ENCODE data around the gene PLCB3.

The PLCB3 gene

DNA sequence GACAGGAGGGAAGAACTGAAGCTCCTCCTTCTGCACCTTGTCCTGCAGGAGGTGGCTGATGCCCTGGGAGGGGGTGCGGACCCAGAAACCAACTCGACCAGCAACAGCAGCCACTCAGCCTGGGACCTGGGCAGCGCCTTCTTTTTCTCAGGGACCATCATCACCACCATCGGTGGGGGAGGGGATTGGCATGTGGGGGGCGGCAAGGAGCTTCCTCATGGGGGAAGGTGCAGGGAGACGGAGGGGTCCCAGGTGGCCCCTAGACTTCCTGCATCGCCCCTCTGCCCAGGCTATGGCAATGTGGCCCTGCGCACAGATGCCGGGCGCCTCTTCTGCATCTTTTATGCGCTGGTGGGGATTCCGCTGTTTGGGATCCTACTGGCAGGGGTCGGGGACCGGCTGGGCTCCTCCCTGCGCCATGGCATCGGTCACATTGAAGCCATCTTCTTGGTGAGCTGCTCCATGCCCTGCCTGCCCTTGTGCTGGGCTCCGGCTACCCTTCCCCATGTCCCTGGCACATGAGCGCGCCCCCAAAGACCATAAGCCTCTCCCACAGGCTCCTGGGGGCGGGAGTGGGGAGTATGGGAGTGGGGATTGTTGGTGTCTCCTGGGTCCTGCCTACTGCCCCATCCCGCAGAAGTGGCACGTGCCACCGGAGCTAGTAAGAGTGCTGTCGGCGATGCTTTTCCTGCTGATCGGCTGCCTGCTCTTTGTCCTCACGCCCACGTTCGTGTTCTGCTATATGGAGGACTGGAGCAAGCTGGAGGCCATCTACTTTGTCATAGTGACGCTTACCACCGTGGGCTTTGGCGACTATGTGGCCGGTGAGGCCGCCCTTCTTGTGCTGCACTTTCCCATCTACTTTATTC, 45.7 kb downstream of the PLCB3 start:
- Histone ChIP-seq H3K9me3 (ENCODE audit: control insufficient read depth, low read length) (no peaks in the 10 kb centered on the region), H3K27me3 (replicated peaks; ENCODE audit: control insufficient read depth, insufficient read depth, low read length, poor library complexity, severe bottlenecking) (peaks cover 77% of the 10 kb centered on the region), H3K4me3 (ENCODE audit: insufficient read depth, low read depth, low read length, poor library complexity, severe bottlenecking) (no peak overlapping the region), H3K27ac (ENCODE audit: insufficient read depth, low read length, poor library complexity, severe bottlenecking) (no peak overlapping the region), H3K36me3 (ENCODE audit: control insufficient read depth, insufficient read depth, low read length) (no peaks in the 10 kb centered on the region), H3K4me1 (ENCODE audit: control insufficient read depth, insufficient read depth, low read length, poor library complexity, severe bottlenecking) (peaks cover 38% of the 10 kb centered on the region)
- DNase-seq = no peak

DNA sequence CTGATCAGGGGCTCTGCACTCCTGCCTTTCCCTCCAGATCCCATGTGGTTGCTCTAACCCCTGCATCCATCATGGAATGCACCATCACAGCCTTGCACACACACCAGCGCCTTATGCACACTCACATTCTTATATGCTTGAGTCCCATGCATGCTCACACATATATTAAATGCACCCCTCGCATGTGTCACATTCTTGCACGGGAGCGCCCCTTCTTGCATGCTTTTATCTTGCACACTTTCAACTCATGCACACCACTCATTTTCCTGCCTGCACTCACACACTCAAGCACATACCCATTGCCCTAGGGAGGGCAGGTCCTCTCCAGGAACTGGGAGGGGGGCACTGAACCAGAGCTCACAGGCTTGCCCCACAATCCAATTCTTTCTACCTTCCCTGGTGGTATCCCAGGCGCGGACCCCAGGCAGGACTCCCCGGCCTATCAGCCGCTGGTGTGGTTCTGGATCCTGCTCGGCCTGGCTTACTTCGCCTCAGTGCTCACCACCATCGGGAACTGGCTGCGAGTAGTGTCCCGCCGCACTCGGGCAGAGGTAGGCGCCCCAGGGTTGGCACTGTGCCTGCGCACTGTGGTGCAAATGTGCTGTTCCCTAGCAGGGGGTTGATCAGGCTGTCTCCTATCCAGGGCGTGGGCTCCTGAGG, 46.5 kb downstream of the PLCB3 start:
- Histone ChIP-seq H3K27me3 (replicated peaks; ENCODE audit: control insufficient read depth, insufficient read depth, low read length, poor library complexity, severe bottlenecking) (peaks cover 69% of the 10 kb centered on the region), H3K9me3 (ENCODE audit: control insufficient read depth, low read length) (no peaks in the 10 kb centered on the region), H3K27ac (ENCODE audit: insufficient read depth, low read length, poor library complexity, severe bottlenecking) (no peak overlapping the region), H3K36me3 (ENCODE audit: control insufficient read depth, insufficient read depth, low read length) (no peaks in the 10 kb centered on the region), H3K4me1 (ENCODE audit: control insufficient read depth, insufficient read depth, low read length, poor library complexity, severe bottlenecking) (peaks cover 32% of the 10 kb centered on the region), H3K4me3 (ENCODE audit: insufficient read depth, low read depth, low read length, poor library complexity, severe bottlenecking) (no peak overlapping the region)
- DNase-seq = no peak

DNA sequence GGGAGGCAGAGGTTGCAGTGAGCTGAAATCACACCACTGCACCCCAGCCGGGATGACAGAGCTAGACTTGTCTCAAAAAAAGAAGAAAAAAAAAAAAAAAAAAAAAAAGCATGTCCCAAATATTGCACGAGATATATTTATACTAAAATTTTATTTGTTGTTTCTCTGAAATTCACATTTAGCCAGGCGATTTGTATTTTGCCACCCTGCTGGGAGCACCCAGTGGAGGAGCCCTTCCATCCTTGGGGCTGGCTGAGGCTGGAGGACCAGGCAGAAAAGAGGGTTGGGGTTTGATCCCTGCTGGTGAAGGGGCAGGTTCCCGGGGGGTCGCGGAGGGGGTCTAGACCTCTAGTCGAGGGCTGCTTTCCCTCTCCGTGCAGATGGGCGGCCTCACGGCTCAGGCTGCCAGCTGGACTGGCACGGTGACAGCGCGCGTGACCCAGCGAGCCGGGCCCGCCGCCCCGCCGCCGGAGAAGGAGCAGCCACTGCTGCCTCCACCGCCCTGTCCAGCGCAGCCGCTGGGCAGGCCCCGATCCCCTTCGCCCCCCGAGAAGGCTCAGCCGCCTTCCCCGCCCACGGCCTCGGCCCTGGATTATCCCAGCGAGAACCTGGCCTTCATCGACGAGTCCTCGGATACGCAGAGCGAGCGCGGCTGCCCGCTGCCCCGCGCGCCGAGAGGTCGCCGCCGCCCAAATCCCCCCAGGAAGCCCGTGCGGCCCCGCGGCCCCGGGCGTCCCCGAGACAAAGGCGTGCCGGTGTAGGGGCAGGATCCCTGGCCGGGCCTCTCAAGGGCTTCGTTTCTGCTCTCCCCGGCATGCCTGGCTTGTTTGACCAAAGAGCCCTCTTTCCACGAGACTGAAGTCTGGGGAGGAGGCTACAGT, 47.9 kb downstream of the PLCB3 start:
- H3K36me3 ChIP-seq (ENCODE audit: control insufficient read depth, insufficient read depth, low read length) = no peaks in the 10 kb centered on the region
- H3K4me3 ChIP-seq (ENCODE audit: insufficient read depth, low read depth, low read length, poor library complexity, severe bottlenecking) = no peak overlapping the region
- peaks cover 64% of the 10 kb centered on the region for H3K27me3 ChIP-seq (replicated peaks; ENCODE audit: control insufficient read depth, insufficient read depth, low read length, poor library complexity, severe bottlenecking)
- H3K4me1 ChIP-seq (ENCODE audit: control insufficient read depth, insufficient read depth, low read length, poor library complexity, severe bottlenecking) = peaks cover 37% of the 10 kb centered on the region
- H3K27ac ChIP-seq (ENCODE audit: insufficient read depth, low read length, poor library complexity, severe bottlenecking) = no peak overlapping the region
- DNase-seq = no peak
- no peaks in the 10 kb centered on the region for H3K9me3 ChIP-seq (ENCODE audit: control insufficient read depth, low read length)

- Histone ChIP-seq H3K27me3 (replicated peaks; ENCODE audit: control insufficient read depth, insufficient read depth, low read length, poor library complexity, severe bottlenecking) (peaks cover 64% of the 10 kb centered on the region), H3K36me3 (ENCODE audit: control insufficient read depth, insufficient read depth, low read length) (no peaks in the 10 kb centered on the region), H3K4me1 (ENCODE audit: control insufficient read depth, insufficient read depth, low read length, poor library complexity, severe bottlenecking) (peaks cover 41% of the 10 kb centered on the region), H3K4me3 (ENCODE audit: insufficient read depth, low read depth, low read length, poor library complexity, severe bottlenecking) (peak within 1 kb of the TSS; percentile 55), H3K9me3 (ENCODE audit: control insufficient read depth, low read length) (no peaks in the 10 kb centered on the region), H3K27ac (ENCODE audit: insufficient read depth, low read length, poor library complexity, severe bottlenecking) (peak within 1 kb of the TSS; percentile 23)
- no peak for DNase-seq
Observed at GRCh38 chr11:64299847-64300648, 48.7 kb downstream of the PLCB3 start, which contains the start of gene CATSPERZ. TSS of gene CATSPERZ (plus strand) at chr11:64300358. CDS start at chr11:64300411, 53 bp downstream.

- no peak for DNase-seq
- H3K27ac ChIP-seq (ENCODE audit: insufficient read depth, low read length, poor library complexity, severe bottlenecking) = peak overlapping the region; percentile 88
- H3K27me3 ChIP-seq (replicated peaks; ENCODE audit: control insufficient read depth, insufficient read depth, low read length, poor library complexity, severe bottlenecking) = peaks cover 35% of the 10 kb centered on the region
- H3K4me1 ChIP-seq (ENCODE audit: control insufficient read depth, insufficient read depth, low read length, poor library complexity, severe bottlenecking) = peaks cover 45% of the 10 kb centered on the region
- H3K4me3 ChIP-seq (ENCODE audit: insufficient read depth, low read depth, low read length, poor library complexity, severe bottlenecking) = peak overlapping the region; percentile 81
- H3K9me3 ChIP-seq (ENCODE audit: control insufficient read depth, low read length) = no peaks in the 10 kb centered on the region
- H3K36me3 ChIP-seq (ENCODE audit: control insufficient read depth, insufficient read depth, low read length) = no peaks in the 10 kb centered on the region
Observed at GRCh38 chr11:64303109-64304031, 52.0 kb downstream of the PLCB3 start.

DNA sequence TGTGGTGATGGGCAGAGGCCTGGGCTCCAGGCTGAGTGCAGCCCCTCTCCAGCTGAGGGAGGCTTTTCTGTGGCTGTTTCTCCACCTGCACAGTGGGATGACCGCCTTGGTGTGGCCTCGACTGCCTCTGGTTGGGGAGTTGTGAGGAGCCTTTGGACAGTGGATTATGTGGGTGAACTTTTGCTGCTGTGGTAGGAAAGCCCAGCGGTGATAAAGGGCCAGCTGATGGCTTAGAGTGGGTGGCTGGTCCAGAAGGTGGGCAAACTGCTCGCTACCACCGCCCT, 52.6 kb downstream of the PLCB3 start:
- Histone ChIP-seq H3K27ac (ENCODE audit: insufficient read depth, low read length, poor library complexity, severe bottlenecking) (peak overlapping the region; percentile 88), H3K27me3 (replicated peaks; ENCODE audit: control insufficient read depth, insufficient read depth, low read length, poor library complexity, severe bottlenecking) (peaks cover 29% of the 10 kb centered on the region), H3K9me3 (ENCODE audit: control insufficient read depth, low read length) (no peaks in the 10 kb centered on the region), H3K36me3 (ENCODE audit: control insufficient read depth, insufficient read depth, low read length) (no peaks in the 10 kb centered on the region), H3K4me3 (ENCODE audit: insufficient read depth, low read depth, low read length, poor library complexity, severe bottlenecking) (peak overlapping the region; percentile 81), H3K4me1 (ENCODE audit: control insufficient read depth, insufficient read depth, low read length, poor library complexity, severe bottlenecking) (peaks cover 44% of the 10 kb centered on the region)
- DNase-seq = no peak

GRCh38 chr11:64304316-64305072, 53.2 kb downstream of the PLCB3 start:
- Histone ChIP-seq H3K4me3 (ENCODE audit: insufficient read depth, low read depth, low read length, poor library complexity, severe bottlenecking) (peak overlapping the region; percentile 81), H3K36me3 (ENCODE audit: control insufficient read depth, insufficient read depth, low read length) (no peaks in the 10 kb centered on the region), H3K4me1 (ENCODE audit: control insufficient read depth, insufficient read depth, low read length, poor library complexity, severe bottlenecking) (peaks cover 39% of the 10 kb centered on the region), H3K27me3 (replicated peaks; ENCODE audit: control insufficient read depth, insufficient read depth, low read length, poor library complexity, severe bottlenecking) (peaks cover 24% of the 10 kb centered on the region), H3K9me3 (ENCODE audit: control insufficient read depth, low read length) (no peaks in the 10 kb centered on the region), H3K27ac (ENCODE audit: insufficient read depth, low read length, poor library complexity, severe bottlenecking) (peak overlapping the region; percentile 88)
- peak; percentile 77 to 88 (median 82) for DNase-seq

GRCh38 chr11:64305075-64305690, 53.9 kb downstream of the PLCB3 start, which contains the start of gene ESRRA:
TSS of gene ESRRA (plus strand) at chr11:64305524. CDS start at chr11:64307180, 1,656 bp downstream.
- Histone ChIP-seq H3K27me3 (replicated peaks; ENCODE audit: control insufficient read depth, insufficient read depth, low read length, poor library complexity, severe bottlenecking) (peaks cover 17% of the 10 kb centered on the region), H3K27ac (ENCODE audit: insufficient read depth, low read length, poor library complexity, severe bottlenecking) (peak within 1 kb of the TSS; percentile 88), H3K36me3 (ENCODE audit: control insufficient read depth, insufficient read depth, low read length) (no peaks in the 10 kb centered on the region), H3K9me3 (ENCODE audit: control insufficient read depth, low read length) (no peaks in the 10 kb centered on the region), H3K4me1 (ENCODE audit: control insufficient read depth, insufficient read depth, low read length, poor library complexity, severe bottlenecking) (peaks cover 32% of the 10 kb centered on the region), H3K4me3 (ENCODE audit: insufficient read depth, low read depth, low read length, poor library complexity, severe bottlenecking) (peak within 1 kb of the TSS; percentile 81)
- DNase-seq = peak; percentile 98 to 100 (median 99)

All from effector memory CD4-positive, alpha-beta T cell (primary cell).